ENCODE results near the gene RSPH6A.
"Not testable (repeated sequence)": the region's sequence is repeated elsewhere in the genome, so short reads cannot be mapped to it uniquely, and the experiment has no call there.

Gene RSPH6A

DNA sequence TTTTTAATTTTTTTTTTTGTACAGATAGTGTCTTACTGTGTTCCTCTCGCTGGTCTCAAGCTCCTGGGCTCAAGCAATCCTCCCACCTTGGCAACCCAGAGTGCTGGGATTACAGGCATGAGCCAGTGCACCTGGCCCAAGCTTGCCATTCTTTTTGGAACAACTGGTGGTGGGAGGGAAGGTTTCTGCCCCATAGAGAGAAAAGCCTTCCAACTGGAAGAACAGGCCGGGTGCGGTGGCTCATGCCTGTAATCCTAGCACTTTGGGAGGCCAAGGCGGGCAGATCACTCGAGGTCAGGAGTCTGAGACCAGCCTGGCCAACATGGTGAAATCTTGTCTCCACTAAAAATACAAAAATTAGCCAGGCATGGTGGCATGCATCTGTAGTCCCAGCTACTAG, 15.6 kb downstream of the RSPH6A start:
- not testable (repeated sequence) for DNase-seq

DNA sequence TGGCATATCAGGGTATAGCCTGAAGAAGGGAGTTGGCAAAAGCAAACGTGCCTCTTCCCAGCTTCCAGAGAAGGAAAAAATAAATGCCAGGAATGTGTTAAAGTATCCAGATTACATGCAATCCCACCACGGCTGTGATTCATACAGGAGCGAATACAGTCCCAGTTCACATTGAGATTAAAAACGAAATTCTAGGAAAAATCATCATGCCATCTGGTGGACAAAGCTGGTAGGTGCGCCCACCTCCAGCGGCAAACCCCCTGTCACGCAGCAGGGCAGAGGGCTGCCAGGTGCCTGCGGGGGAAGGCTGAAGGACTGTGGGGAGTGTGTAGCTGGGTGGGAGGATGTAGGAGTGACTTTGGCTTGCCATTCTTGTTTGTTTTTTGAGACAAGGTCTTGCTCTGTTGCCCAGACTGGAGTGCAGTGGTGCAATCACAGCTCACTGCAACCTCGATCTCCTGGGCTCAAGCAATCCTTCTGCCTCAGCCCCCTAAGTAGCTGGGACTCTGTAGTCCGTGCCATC, 16.1 kb downstream of the RSPH6A start:
- peak; percentile 76 for DNase-seq

DNA sequence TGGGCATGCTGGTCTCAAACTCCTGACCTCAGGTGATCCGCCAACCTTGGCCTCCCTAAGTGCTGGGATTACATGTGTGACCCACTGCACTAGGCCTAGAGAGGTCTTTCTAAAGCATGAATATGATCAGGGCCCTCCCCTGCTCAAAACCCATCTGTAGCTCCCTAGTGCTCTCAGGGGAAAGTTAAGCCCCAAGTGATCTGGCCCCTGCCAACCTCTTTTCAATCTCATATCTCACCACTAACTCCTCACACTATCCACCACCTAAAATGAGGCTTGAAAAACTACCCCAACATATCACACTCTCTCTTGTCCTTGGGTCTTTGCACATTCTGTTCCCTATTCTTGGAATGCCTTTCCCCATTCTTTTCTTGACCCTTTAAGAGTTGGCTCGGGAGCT, 20.5 kb downstream of the RSPH6A start:
- no peak for DNase-seq

DNA sequence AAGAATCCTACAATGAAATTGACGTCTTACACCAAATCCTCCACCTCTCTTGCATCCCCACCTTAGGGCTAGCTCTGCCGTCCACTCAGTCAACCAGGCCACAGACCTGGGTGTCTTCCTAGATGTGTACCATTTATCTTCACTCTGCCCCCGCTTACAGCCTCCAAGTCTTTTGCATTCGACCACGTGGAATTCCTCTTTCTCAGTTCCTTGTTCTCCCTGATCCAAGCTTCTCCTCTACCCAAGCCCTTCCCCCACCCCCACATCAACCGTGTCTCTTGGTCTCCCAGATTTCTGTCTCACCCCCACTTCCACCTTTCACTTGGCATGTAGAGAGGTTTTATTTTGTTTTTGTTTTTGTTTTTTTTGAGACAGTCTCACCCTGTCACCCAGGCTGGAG, 21.2 kb downstream of the RSPH6A start:
- no peak for DNase-seq

DNA sequence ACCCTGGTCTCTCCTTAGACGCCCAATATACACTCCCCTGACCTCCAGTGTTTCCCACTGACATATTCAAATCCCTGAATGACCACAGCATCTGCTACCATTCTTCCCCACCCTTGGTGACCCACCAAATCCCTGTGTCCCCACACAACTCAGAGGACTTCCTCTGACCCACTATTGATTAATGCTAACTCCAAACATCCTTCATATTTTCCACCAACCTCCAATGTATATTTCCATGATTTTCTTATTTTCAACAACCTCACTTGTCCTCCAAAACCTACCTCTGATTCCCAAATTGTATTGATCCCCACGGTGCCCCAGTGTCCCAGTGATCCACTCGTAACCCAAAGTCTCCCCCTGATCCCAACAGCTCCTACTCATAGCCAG, 21.9 kb downstream of the RSPH6A start:
- DNase-seq: no peak

DNA sequence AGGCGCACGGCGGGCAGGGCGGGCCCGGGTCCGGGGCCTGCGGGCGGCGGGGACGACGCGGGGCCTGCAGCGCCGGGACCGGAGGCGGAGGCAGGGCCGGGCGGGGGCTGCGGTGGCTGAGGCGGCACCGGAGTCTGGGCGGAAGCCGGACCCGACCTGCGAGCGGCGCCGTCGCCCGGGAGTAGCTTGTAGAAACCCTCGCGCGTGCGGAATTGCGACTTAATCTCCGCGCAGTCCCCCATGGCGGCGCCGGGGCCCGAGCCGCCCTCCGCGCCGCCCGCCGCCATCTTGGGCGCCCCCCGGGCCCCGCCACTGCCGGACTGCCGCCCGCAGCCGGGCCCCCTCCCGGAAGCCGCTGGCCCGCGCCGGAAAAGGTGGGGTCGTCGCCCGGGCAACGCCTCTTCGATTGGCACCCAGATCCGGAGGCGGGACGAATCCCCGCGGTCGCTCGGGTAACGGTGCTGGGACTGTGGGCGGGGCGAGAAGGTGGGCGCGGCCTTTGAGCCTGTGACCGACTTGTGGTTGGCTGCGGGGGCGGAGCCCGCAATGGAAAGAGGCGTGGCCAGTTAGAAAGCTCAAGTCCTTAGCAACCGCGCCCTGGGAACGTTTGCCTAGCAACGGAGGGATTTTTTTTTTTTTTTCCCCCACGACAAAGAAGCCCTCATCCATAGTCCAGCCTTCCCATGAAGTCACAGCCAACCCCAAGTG, 22.5 kb downstream of the RSPH6A start, which contains the start of gene DMWD:
Gene DMWD (minus strand): TSS at position 376 of the 708 bp plus-strand sequence. CDS start 89 bp downstream, at position 287.
- peak; percentile 100 for DNase-seq

DNA sequence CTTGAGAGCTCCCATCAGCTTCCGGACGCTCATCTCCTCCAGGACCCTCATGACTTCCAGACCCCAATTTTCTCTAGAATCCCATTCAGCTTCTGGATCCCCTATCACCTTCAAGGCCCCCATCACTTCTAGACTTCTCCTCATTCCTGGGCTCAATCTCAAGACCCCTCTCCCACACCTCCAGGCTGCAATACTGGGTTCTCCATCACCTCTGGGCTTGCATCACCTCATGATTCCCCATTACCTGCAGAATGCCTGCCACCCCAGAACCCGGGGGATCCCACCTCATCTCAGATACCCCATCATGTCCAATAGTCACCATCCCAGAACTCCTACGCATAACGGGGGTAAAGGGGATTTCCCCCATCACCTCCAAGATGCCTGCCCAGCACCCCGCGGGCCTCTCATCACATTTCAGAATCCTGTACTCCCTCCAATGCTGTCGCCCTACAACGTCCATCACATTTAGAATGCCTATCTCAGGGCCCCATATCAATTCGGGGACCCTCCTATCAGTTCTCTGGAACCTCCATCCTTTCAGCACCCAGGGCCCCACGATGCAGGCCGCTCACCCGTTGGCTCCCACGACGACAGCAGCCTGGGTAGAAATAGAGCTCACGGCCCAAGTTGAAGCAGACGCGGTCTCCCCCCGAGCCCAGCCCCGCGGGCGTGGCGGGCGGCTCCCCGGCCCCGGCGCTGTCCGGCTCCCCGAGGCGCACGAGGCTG, 23.2 kb downstream of the RSPH6A start:
- DNase-seq: no peak

DNA sequence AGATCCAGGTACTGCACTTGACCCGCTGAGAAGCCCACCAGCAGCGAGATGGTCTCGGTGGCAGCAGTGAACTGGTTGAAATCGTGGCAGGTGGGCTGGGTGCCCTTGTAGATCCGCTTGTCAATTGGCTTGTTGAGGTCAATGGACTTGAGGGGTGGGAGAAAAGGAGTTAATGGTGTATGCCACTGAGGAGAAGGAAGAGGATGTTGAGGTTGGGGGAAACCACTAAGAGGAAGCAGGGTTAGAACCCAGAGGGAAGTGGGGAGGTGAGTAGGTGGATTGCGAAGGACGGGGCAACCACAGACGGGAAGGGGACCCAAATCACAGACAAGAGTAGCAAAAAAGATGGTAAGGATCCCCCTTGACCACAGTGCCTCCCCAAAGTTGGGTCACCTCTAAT, 24.2 kb downstream of the RSPH6A start:
- no peak for DNase-seq

DNA sequence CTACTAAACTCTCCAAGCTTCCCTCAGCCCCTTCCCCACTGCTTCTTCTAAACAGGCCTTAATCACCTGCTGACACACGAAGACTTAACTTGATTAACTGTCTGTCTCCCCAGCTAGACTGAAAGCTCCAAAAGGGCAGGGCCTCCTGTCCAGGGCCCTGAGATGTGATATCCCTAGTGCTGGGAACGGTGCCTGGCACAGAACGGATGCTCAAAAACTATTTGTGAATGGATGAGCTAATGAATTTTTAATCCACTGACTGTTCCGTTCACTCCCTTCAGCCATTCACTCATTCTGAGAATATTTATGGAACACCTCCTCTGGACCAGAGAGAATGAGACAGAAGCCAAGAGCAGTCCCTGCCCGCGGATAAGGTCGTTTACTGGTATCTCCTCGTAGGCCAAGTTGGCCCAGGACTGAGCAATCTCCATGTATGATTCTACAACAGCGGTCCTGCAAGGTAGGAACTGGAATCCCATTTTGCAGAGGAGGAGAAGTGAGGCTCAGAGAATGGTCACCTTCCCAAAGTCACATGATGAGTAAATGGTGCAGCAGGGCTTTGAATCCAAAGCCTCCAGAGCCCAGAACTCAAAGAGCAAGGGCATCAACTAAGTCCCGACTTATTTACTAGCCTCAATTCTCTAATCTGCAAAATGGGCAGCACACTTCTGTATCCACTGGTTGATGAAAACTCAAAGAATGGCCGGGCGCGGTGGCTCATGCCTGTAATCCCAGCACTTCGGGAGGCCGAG, 25.9 kb downstream of the RSPH6A start:
- no peak for DNase-seq

DNA sequence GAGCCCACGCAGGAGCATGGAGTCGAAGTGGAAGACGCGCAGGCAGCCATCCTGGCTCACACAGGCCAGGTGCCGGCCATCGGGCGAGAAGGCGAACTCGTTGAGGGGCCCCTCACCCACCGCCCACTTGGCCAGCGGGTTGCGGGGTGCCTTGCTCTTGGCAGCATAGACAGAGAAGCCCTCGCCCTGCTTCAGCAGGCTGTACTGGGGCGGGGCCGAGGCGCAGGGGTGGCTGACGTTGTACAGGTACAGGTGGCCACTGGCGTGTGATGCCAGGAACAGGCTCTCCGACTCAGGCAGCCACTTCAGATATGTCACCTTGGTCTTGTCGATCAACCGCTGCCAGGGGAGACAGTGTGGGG, 28.6 kb downstream of the RSPH6A start:
- no peak for DNase-seq

DNA sequence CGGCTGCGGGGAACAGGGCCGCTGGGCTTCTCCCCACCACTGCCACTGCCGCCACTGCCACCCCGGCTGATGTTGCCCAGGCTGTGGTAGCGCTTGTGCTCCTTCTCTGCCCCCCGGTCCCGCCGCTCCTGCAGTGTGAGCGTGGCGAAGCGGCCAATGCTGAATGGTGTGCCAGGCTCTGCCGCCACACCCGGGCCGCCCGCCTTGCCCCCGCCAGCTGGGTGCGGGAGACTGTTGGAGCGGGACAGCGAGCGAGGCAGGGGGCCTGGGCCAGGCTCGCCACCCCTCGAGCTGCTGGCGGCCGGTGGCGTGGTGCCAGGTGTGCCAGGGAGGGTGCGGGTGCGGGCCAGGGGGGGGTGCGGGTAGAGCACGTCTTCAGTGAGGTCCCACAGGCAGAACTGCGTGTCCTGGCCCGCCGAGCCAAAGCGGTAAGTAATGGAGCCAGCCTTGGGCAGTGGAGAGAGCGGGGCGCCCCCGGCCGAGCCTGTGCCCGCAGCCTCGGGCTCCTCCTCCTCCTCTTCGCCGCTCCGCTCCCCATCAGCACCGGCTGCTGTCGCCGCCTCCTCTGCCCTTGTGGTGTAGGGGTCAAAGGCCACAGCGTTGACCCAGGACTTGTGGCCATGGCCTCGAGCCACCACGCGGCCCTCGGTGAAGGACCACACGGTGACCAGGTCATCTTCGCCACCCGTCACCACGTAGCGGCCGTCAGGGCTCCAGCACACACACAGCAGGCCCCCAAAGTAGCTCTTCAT, 29.2 kb downstream of the RSPH6A start:
- DNase-seq: no peak

DNA sequence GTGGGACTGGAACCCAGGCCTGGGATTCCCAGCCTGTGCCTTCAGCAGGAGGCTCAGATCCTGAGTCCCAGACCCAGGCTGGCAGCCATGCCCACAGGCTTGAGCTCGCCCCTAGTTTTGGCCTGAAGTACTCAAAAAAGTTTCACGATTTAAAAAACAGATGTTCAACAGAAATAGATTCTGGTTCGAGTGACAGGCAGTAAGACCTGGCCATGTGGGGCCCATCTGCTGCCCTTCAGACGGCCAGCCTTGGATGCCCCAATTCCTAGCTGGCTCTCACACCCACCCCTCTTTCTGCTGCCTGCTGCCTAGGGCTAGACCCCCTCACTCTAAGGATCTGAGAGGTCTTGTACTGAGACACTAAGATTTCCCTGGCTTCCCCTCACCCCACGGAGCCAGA, 30.0 kb downstream of the RSPH6A start:
- peak; percentile 19 for DNase-seq

DNA sequence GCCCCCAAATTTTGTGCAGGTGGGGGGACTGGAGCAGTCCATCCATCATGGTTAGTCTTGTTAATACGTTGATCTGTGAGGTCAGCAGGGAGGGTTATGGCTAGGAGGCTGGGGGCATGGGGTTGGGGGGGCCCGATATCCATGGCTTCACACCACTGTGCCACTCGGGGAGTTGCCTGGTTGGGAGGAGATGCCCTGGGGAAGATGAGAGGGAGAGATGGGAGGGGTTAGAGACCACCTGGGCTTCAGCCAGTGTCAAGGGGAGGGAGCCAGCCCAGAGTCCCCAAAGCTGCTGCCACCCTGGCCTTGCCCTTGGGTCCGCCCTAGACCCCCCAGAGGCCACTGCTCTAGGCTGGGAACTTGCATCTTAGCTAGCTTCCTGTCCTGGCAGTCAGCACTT, 31.0 kb downstream of the RSPH6A start:
- DNase-seq: no peak

DNA sequence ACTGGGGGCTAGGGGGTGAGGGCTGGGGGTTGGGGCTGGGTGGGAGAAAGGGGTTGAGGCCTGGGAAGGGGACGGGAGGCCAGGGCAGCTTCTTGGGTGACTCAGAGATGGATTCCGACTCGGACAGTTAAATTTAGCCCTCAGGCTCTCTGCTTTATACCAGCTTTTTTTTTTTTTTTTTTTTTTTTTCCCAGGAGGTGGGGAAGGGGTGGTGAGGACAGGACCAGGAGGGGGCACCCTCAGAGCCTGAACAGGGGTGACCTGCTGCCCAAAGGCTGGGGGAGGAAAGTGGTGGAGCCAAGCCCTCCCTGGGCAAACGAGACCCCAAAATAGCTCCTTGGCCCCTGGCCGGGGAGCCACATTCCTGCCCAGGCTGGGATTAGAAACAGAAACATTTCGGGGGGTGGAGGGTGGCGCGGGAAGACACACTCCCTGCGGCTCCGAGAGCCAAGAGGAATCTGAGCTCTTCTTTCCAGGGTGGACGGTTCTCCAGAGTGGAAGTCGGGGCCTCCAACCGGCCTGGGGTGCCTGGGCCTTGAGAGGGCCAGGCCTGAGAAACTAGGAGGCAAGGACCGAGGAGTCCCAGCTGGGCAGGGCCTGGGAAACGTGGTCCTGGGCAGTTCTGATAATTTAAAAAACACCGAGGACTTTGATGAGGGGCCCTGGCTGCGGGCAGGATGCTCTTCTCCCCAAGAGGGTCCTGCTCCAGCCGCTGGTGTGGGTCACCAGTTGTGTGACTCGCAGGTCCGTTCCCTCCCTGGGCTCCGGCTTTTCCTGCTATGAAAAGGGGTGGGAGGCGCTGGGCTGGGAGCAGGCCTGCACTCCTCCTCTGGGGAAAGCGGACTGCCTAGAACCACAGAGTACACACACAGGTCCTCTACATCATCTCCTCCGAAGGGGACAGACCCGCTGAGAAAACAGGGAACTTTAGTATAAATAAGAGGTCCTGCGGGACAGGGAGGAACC, 32.0 kb downstream of the RSPH6A start:
- DNase-seq: peak; percentile 80

DNA sequence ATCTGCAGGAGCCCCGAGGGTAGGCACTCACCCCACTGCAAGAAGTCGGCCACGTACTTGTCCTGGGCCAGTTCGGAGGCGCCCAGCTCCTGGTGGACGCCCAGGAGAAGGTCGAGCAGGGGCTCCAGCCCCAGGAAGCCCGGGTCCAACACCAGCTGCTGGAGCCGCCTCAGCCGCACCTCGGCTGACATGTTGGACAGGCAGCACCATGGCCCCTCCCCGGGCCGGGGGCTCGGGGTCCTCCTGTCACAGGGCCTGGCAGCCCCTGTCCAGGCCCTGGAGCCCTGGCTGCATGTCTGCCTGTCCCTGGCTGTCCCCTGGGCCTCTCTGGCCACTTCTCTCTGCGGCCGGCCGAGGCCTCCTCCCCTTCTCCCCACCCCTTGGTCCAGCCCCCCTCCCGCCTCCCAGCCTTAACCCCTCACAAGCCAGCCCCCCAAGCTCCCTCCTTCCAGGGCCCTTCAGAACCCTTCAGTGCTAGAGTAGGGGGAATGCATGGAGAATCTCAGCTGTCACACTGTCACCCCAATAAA, 32.9 kb downstream of the RSPH6A start, which contains the start of gene DMPK:
Gene DMPK (minus strand): TSS at position 329 of the 530 bp plus-strand sequence. CDS start 138 bp downstream, at position 191.
- DNase-seq: peak; percentile 68

DNA sequence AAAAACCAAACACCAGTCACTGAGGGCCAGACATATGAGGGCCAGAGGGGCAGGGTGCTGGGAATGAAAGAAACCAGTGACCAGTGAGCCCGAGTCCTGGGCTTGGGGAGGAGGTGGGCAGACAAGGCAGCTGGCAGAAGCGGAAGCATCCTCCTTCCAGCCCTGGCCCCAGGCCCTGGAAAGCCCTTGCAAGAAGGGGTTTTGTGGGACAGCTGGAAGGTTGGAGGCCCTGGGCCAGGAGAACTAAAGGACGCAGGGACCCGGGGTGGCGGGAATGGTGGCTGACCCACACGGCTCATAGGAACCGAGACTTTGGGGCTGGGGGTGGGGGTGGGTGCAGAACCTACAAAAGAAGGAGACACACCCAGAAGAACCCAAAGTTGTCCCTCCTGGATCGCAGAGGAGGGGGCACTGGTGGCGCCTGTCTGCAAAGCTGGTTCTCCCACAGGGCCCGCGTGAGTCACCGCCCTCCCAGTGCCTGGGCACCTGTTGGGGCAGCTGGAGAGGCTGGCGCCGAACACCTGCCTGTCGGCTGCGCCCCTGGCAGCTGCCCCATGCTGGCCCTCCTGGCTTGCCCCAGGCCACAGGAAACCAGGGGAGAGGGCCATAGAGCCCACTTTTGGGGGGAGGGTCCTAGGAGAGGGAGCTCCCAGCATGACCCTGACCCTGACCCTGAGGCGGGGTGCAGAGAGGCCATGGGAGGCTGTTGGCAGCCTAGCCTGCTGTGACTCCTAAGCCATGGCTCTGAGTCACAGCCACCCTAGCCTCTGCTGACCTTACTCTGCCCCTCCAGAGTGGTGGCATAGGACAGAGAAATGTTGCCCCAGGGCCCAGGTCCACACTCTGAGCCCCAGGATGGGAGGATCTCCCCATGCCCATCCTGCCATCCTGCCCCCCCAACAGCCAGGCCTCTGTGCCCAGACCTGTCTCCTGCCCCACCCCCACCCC, 33.6 kb downstream of the RSPH6A start:
- peak; percentile 82 for DNase-seq

DNA sequence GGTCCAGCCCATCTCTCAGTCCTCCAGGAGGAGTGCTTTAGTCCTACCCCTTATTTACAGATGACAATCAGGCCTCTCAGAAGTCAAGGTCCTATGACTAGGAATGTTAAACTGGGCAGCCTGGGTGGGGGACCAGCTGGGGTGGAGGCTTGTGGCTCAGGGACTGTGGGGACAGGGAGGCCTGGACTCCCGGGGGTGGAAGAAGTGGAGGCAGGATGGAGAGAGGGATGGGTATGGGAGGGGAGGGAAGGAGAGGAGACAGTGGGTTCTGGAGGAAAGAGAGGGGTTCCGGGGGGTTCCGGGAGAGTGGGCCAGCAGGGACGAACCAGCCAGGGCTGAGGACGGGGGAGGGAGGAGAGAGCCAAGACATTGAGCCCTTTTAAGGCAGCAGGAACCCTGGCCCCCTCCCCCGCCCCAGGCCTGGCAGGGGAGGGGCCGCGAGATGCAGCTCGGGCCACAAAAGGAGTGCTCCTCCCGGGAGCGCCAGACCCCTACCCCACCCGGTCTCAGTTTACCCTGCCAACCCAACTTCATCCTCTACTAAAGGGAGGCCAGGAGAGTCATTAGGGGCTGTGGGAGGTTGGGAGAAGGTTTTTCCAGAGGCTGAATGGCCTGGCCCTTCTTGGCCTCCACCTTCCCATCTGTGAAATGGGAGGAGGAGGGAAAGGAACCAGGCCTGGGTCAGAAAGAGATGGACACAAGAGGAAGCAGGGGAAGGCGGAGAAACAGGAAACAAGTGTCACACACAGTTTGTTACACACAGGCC, 34.5 kb downstream of the RSPH6A start:
- DNase-seq: no peak

DNA sequence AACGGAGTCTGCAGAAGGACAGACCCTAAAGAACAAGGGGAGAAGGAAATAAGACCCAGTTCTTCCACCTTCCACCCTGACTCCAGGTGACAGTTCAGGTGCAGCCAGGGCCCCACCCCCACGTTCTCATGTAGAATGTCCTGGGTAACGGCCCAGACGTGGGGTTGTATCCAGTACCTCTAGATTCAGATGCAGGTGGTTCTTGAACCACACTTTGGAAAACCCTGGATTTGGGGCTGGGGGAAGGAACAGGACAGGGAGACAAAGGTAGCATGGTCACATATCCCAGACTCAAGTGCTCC, 35.0 kb downstream of the RSPH6A start:
- no peak for DNase-seq

Measured in right hindlimb (tissue), 1 donor.